KOPT-K1 (cell line): ENCODE measurements around the gene TH.

ENCODE experiments used
- H3K27ac ChIP-seq: fragments of 200-600 bp; sonication (generic); 2 replicates; pipeline ENCODE4 v1.5.1; 2016; ENCODE audit warnings: antibody characterized with exemption, mild to moderate bottlenecking, low read depth, low read length; ENCODE audit not compliant: poor library complexity, severe bottlenecking
- H3K36me3 ChIP-seq: fragments of 200-600 bp; sonication (generic); 2 replicates; pipeline ENCODE4 v1.5.1; 2017; ENCODE audit warnings: antibody characterized with exemption, mild to moderate bottlenecking, low read length, moderate library complexity; ENCODE audit not compliant: insufficient read depth
- H3K9me3 ChIP-seq: fragments of 200-600 bp; sonication (generic); 2 replicates; pipeline ENCODE4 v1.5.1; 2017; ENCODE audit warnings: antibody characterized with exemption, low read length, mild to moderate bottlenecking; ENCODE audit not compliant: insufficient read depth, poor library complexity, severe bottlenecking

The TH gene

GRCh38 chr11:2193099-2193887, 21.7 kb upstream of the TH start:
- Histone ChIP-seq H3K27ac (no peak overlapping the region), H3K9me3 (no peaks in the 10 kb centered on the region), H3K36me3 (no peaks in the 10 kb centered on the region)

DNA sequence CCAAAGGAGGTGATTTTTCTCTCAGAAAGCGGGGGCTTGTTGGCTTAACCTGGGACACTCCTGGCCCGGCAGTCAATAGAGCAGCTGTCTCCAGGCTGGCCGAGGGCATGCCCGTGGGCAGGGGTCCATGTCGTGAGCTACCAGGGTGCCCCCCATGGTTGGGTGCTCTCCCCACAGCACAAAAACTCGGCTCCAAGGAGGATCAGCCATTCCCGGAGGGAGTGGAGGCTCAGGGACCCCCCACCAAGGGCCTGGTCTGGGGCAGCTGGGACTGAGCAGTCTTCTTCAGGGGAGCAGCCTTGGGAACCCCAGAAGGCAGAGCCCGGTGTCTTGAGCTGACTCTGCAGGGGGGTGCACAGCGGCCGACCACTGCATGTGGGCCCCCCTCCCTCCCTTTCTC, 20.8 kb upstream of the TH start:
- H3K36me3 ChIP-seq: no peaks in the 10 kb centered on the region
- H3K9me3 ChIP-seq: no peaks in the 10 kb centered on the region
- H3K27ac ChIP-seq: no peak overlapping the region

- Histone ChIP-seq H3K27ac (no peak overlapping the region), H3K9me3 (no peaks in the 10 kb centered on the region), H3K36me3 (no peaks in the 10 kb centered on the region)
Measured at GRCh38 chr11:2191883-2192282, 20.3 kb upstream of the TH start.

- Histone ChIP-seq H3K36me3 (no peaks in the 10 kb centered on the region), H3K9me3 (no peaks in the 10 kb centered on the region), H3K27ac (no peak overlapping the region)
Measured at GRCh38 chr11:2190657-2191471, 19.2 kb upstream of the TH start.

- no peak overlapping the region for H3K27ac ChIP-seq
- no peaks in the 10 kb centered on the region for H3K36me3 ChIP-seq
- H3K9me3 ChIP-seq: no peaks in the 10 kb centered on the region
Measured at GRCh38 chr11:2189938-2190656, 18.5 kb upstream of the TH start.

- Histone ChIP-seq H3K36me3 (no peaks in the 10 kb centered on the region), H3K9me3 (no peaks in the 10 kb centered on the region), H3K27ac (no peak overlapping the region)
Measured at GRCh38 chr11:2188745-2189144, 17.1 kb upstream of the TH start.

DNA sequence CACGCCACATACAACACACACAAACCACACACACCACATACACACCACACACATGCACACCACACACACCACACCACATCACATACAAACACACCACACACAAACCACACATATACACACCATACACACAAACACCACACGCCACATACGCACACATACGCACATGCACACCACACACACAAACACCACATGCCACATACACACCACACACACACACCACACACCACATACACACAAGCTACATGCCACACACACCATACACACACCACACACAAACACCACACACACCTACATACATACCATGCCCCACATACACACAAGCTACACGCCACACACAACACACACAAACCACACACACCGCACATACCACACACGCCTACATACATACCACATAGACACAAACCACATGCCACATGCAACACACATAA, 15.7 kb upstream of the TH start:
- Histone ChIP-seq H3K27ac (no peak overlapping the region), H3K9me3 (no peaks in the 10 kb centered on the region), H3K36me3 (no peaks in the 10 kb centered on the region)

DNA sequence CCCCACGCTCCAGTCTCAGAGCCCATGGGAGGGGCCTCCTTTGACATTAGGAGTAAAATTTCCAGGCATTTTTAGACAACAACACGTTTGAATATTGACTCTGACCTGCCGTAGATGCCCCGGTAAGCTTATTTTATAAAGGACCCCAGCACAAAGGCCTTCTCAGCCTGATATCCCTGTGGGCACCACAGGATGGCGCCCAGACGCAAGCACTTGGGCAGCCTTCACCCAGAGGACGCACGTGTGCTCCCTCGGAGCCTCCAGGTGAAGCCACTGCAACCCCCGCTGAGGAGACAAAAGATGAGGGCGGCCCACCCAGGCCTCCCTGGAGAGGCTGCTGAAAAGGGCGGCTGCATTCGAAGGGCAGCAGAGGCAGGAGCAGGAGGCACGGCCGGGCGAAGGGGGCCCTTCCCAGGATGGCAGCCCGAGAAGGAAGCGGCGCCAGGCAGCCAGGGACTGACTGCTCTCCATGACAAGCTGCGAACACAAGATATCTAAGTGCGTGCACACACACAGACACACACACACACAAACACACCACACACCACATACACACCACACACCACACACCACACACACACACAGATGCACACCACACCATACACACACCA, 15.2 kb upstream of the TH start:
- no peaks in the 10 kb centered on the region for H3K9me3 ChIP-seq
- H3K27ac ChIP-seq: no peak overlapping the region
- H3K36me3 ChIP-seq: no peaks in the 10 kb centered on the region

DNA sequence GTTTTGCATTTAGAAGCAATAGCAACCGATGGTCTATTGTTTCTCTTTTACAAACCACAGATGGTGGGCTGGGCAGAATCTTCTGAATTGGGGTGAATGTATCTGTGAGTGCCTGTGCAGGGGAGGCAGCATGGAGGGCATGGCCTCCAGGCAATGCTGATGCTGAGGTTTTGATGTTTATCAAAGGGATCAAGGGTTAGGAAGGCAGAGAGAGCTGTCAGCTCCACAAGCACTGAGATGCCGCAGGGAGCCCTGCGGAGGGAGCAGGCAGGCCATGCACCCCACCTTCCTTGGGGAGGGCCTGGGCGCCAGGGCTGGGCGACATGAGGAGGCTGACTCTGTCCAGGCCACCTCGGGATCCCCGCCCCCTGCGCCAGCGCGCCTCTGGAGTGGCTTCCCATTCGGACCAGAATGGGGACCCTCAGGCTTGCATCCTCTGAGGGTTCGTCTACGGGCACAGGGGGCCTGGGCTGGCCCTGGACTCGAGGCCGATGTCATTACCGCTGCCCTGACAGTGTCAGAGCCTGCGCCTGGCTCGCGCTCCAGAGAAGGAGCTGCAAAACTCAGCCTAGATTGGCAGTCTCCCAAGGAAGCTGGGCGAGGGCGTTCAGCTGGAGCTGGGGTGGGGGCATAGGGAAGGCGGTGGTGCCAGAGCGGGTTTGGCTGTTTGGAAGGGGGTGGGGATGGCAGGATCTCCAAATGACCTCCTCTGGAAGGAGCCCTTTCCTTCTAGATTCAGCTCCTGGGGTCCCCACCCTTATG, 13.9 kb upstream of the TH start:
- H3K9me3 ChIP-seq: no peaks in the 10 kb centered on the region
- H3K36me3 ChIP-seq: no peaks in the 10 kb centered on the region
- no peak overlapping the region for H3K27ac ChIP-seq

DNA sequence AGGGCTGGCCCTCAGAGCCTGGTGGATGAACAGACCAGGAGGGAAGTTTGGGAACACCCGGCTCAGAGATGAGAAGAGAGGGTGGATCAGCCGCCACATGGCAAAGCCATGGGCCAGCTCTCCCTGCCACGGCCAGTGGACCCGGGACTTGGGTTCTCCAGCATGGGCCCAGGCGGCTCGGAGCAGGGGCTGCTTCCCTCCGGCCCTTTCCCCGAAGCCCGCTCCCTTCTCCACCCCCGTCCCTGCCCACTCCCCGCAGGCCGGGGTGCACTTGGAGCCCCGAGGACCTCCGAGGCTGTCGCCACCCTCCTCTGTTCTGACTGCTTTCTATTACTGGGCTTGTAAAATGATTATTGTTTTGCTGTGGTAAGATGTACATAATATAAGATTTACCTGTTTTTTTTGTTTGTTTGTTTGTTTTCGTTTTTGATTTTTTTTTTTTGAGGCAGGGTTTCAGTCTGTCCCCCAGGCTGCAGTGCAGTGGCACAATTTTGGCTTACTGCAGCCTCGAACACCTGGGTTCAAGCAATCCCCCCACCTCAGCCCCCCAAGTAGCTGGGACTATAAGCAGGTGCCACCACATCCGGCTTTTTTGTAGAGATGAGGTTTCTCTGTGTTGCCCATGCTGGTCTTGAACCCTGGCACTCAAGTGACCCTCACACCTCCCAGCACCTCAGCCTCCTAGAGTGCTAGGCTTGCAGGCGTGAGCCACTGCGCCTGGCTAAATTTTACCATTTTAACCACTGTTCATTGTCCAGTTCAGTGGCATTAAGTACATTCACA, 11.3 kb upstream of the TH start:
- H3K27ac ChIP-seq: no peak overlapping the region
- no peaks in the 10 kb centered on the region for H3K36me3 ChIP-seq
- H3K9me3 ChIP-seq: no peaks in the 10 kb centered on the region

DNA sequence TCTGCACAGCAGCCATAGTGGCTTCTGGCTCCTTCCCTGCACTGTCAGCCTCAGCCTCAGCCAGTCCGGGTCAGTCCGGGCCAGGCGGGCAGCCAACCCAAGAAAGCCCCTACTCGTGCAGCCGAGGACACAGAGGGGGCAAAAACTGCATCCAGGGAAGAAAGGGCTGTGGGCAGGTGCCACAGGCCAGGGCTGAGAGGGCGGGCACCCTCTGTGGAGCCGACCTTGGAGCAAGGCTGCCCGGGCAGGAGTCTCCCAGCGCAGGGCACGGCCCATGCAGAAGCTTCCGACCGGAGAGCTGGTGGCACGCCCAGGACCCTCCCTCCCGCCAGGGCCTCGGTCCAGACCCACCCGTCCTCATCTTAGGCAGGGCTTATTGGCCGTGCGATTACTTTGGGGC, 10.5 kb upstream of the TH start:
- Histone ChIP-seq H3K36me3 (no peaks in the 10 kb centered on the region), H3K27ac (no peak overlapping the region), H3K9me3 (no peaks in the 10 kb centered on the region)

DNA sequence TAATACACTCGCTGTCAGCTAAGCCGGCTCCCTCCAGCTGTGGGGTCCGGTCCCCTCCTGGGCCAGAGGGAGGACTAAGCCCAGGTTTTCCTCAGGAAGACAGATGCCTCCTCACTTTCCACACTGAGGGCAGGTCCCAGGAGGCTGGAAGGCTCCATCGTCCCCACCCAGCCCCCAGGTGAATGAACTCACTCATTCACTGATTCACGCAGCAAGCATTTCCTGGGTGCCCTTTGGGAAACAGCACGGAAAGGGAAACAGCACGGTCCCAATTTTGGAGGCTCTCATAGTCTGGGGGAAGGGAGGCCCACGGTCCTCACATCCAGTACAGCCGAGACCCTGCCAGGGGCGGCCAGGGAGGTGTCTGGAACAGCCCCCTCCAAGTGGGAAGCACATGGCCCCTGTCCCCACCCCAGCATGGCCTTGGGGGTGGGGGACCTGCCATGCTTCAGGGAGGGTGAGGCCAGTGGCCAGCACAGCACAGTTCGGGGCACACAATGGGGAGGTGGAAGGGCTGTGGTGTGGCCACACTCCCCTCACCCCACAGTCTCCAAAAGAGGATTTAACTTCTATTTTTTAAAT, 9.3 kb upstream of the TH start:
- Histone ChIP-seq H3K36me3 (no peaks in the 10 kb centered on the region), H3K27ac (no peak overlapping the region), H3K9me3 (no peaks in the 10 kb centered on the region)

- Histone ChIP-seq H3K27ac (no peak overlapping the region), H3K9me3 (no peaks in the 10 kb centered on the region), H3K36me3 (no peaks in the 10 kb centered on the region)
Measured at GRCh38 chr11:2180347-2180746, 8.7 kb upstream of the TH start.
